H9 (cell line): Measurements from ENCODE around the gene IFNA7. TPM values are rescaled to one million over a fixed set of nuclear protein-coding genes. Genes with fewer than 3 reads are reported as not detected.

Experiments
- DNase-seq: peaks from one replicate; pipeline ENCODE4 v3.0.0-alpha.2; 2017
- H2AFZ ChIP-seq: one replicate; pipeline ENCODE4 v1.6.1; 2013; ENCODE audit warnings: mild to moderate bottlenecking, low read length, control low read depth, moderate library complexity
- H2AK5ac ChIP-seq: 2 replicates; pipeline ENCODE4 v1.6.1; 2013; ENCODE audit warnings: low read length, control low read depth, mixed read lengths; ENCODE audit not compliant: insufficient read length
- H2BK120ac ChIP-seq: one replicate; pipeline ENCODE4 v1.6.1; 2013; ENCODE audit warnings: low read depth, mild to moderate bottlenecking, low read length, control low read depth, inconsistent platforms; ENCODE audit not compliant: poor library complexity, severe bottlenecking
- H2BK12ac ChIP-seq: 2 replicates; pipeline ENCODE4 v1.6.1; 2013; ENCODE audit warnings: low read length, control low read depth, mixed read lengths, low read depth; ENCODE audit not compliant: insufficient read length
- H2BK15ac ChIP-seq: 2 replicates; pipeline ENCODE4 v1.6.1; 2013; ENCODE audit warnings: low read depth, low read length, control low read depth
- H2BK20ac ChIP-seq: one replicate; pipeline ENCODE4 v1.6.1; 2013; ENCODE audit warnings: low read depth, mild to moderate bottlenecking, low read length, control low read depth, inconsistent platforms; ENCODE audit not compliant: poor library complexity, severe bottlenecking
- H2BK5ac ChIP-seq: 2 replicates; pipeline ENCODE4 v1.6.1; 2013; ENCODE audit warnings: low read length, control low read depth, mixed read lengths; ENCODE audit not compliant: insufficient read length
- H3K14ac ChIP-seq: 2 replicates; pipeline ENCODE4 v1.6.1; 2013; ENCODE audit warnings: low read length, control low read depth; ENCODE audit not compliant: insufficient read depth
- H3K18ac ChIP-seq: 2 replicates; pipeline ENCODE4 v1.6.1; 2013; ENCODE audit warnings: low read depth, mild to moderate bottlenecking, mixed read lengths, low read length, control low read depth; ENCODE audit not compliant: insufficient read length
- H3K23ac ChIP-seq: 2 replicates; pipeline ENCODE4 v1.6.1; 2013; ENCODE audit warnings: low read length, control low read depth, mixed read lengths, low read depth; ENCODE audit not compliant: insufficient read length
- H3K23me2 ChIP-seq: 2 replicates; pipeline ENCODE4 v1.6.1; 2013; ENCODE audit warnings: low read depth, mild to moderate bottlenecking, mixed read lengths, low read length, control low read depth; ENCODE audit not compliant: insufficient read length, poor library complexity, severe bottlenecking
- H3K27ac ChIP-seq: 2 replicates; pipeline ENCODE4 v1.5.1; 2013; ENCODE audit warnings: low read length, control low read depth, mixed read lengths, low read depth; ENCODE audit not compliant: insufficient read length
- H3K27me3 ChIP-seq: 2 replicates; pipeline ENCODE4 v1.6.1; 2013; ENCODE audit warnings: low read length, control low read depth, inconsistent platforms; ENCODE audit not compliant: insufficient read depth
- H3K4ac ChIP-seq: 2 replicates; pipeline ENCODE4 v1.6.1; 2013; ENCODE audit warnings: low read depth, mild to moderate bottlenecking, control low read depth, inconsistent platforms, low read length, moderate library complexity
- H3K4me1 ChIP-seq: 2 replicates; pipeline ENCODE4 v1.6.1; 2013; ENCODE audit warnings: low read length, control low read depth, inconsistent platforms; ENCODE audit not compliant: insufficient read depth
- H3K4me2 ChIP-seq: 2 replicates; pipeline ENCODE4 v1.6.1; 2013; ENCODE audit warnings: low read length, control low read depth, mixed read lengths; ENCODE audit not compliant: insufficient read length, insufficient read depth
- H3K56ac ChIP-seq: 2 replicates; pipeline ENCODE4 v1.6.1; 2013; ENCODE audit warnings: low read depth, mild to moderate bottlenecking, mixed read lengths, low read length, control low read depth; ENCODE audit not compliant: insufficient read length
- H3K79me1 ChIP-seq: 2 replicates; pipeline ENCODE4 v1.6.1; 2013; ENCODE audit warnings: low read depth, mild to moderate bottlenecking, moderate library complexity, low read length, control low read depth, inconsistent platforms; ENCODE audit not compliant: insufficient read depth, poor library complexity, severe bottlenecking
- H3K79me2 ChIP-seq: 2 replicates; pipeline ENCODE4 v1.6.1; 2013; ENCODE audit warnings: low read length, control low read depth, inconsistent platforms; ENCODE audit not compliant: insufficient read depth
- H3K9ac ChIP-seq: 2 replicates; pipeline ENCODE4 v1.6.1; 2013; ENCODE audit warnings: low read length, control low read depth, mixed read lengths; ENCODE audit not compliant: insufficient read length; ENCODE audit errors: extremely low read depth
- H3K9me3 ChIP-seq: one replicate; pipeline ENCODE4 v1.6.1; 2013; ENCODE audit warnings: low read depth, low read length, inconsistent platforms; ENCODE audit not compliant: control insufficient read depth
- H3T11ph ChIP-seq: one replicate; pipeline ENCODE4 v1.6.1; 2013; ENCODE audit warnings: mild to moderate bottlenecking, low read length, control low read depth, inconsistent platforms
- H4K20me1 ChIP-seq: one replicate; pipeline ENCODE4 v1.6.1; 2013; ENCODE audit not compliant: control insufficient read depth, insufficient read length, insufficient read depth
- H4K5ac ChIP-seq: 2 replicates; pipeline ENCODE4 v1.6.1; 2013; ENCODE audit warnings: low read depth, mild to moderate bottlenecking, mixed read lengths, low read length, control low read depth; ENCODE audit not compliant: insufficient read length
- H4K8ac ChIP-seq: replicated peaks from 2 replicates; pipeline ENCODE4 v1.6.1; 2013; ENCODE audit warnings: low read length, control low read depth, mixed read lengths, low read depth; ENCODE audit not compliant: insufficient read length
- H4K91ac ChIP-seq: 2 replicates; pipeline ENCODE4 v1.6.1; 2013; ENCODE audit warnings: low read depth, mild to moderate bottlenecking, moderate library complexity, mixed read lengths, low read length, control low read depth; ENCODE audit not compliant: insufficient read length
- H3K27ac Mint-ChIP-seq, 3 experiments: 2 replicates in 2 of 3; 3 replicates in 1 of 3; pipeline ENCODE4 v1.8.0; 2020 to 2021; ENCODE audit warnings: mixed read lengths in 3 of 3, mild to moderate bottlenecking in 1 of 3, moderate library complexity in 1 of 3
- H3K27me3 Mint-ChIP-seq: 2 replicates; pipeline ENCODE4 v1.8.0; 2021; ENCODE audit warnings: low read depth, mild to moderate bottlenecking, moderate library complexity, mixed read lengths
- H3K36me3 Mint-ChIP-seq, 3 experiments: 2 replicates in 2 of 3; 3 replicates in 1 of 3; pipeline ENCODE4 v1.8.0; 2020 to 2021; ENCODE audit warnings: low read depth in 3 of 3, mixed read lengths in 3 of 3; ENCODE audit not compliant: insufficient read depth in 1 of 3
- H3K4me1 Mint-ChIP-seq, 2 experiments: 2 replicates each; pipeline ENCODE4 v1.8.0; 2020; ENCODE audit warnings: mixed read lengths in 2 of 2
- H3K4me3 Mint-ChIP-seq, 2 experiments: 2 replicates in 1 of 2; 3 replicates in 1 of 2; pipeline ENCODE4 v1.8.0; 2020 to 2021; ENCODE audit warnings: mild to moderate bottlenecking in 2 of 2, mixed read lengths in 2 of 2, moderate library complexity in 1 of 2
- H3K9me3 Mint-ChIP-seq, 2 experiments: 2 replicates in 1 of 2; 3 replicates in 1 of 2; pipeline ENCODE4 v1.8.0; 2020; ENCODE audit warnings: mild to moderate bottlenecking in 2 of 2, mixed read lengths in 2 of 2, moderate library complexity in 1 of 2
- WGBS: extraction: QIAGEN DNeasy Blood & Tissue Kit; methylation state at CpG from one replicate; pipeline ENCODE4 v1.1.7; 2013; ENCODE audit warnings: missing lambda C conversion rate, low lambda C conversion rate, mixed read lengths; ENCODE audit not compliant: insufficient read length; ENCODE audit errors: extremely low coverage; 5-methylcytosine and 5-hydroxymethylcytosine counted together
- total RNA-seq: library from RNA; stranded (reverse); gene quantifications from 2 replicates; pipeline ENCODE4 v1.2.1, GENCODE V29; 2021
- TF ChIP-seq, protein P1 (sequence below): fragments of 200-600 bp; sonication (generic); conservative IDR thresholded peaks from 3 replicates; pipeline ENCODE4 v1.8.0; 2021; ENCODE audit warnings: antibody characterized with exemption, mild to moderate bottlenecking

Gene IFNA7
- total RNA-seq, 1 experiment from 2014 or later: not detected

DNA sequence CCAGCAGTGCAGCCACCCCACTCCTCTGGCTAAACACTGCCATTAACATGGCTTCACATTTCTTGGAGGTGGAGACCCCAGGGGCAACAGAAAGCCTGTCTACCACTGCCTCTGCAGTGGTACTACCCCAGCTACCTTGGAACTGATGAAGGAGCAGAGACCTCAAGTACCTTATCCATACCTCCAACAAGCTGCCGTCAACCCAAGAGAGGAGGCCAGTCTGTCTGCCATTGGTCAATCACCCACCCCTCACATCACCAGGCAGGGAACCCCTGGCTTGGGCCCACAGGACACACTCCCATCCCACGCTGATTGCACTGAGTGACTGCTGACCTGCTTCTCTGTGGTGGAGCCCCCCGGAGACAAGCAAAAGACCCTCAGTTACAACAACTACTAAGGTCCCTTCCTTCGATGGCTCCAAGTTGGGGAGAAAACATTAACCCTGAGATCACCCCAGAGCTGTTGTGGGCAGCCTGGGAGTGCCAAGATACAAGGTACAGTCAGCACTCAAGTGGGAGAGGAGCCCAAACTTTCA is 32.2 kb upstream of the IFNA7 start:
- H3K14ac ChIP-seq: no peak overlapping the region
- H3K79me2 ChIP-seq: no peaks in the 10 kb centered on the region
- H3K27ac Mint-ChIP-seq: 0 out of 7 replicates have a peak overlapping the region, but pooled peaks of 1 of the 3 experiments have one; percentile 12
- H4K8ac ChIP-seq: no peak overlapping the region
- peaks cover 18% of the 10 kb centered on the region for H3K27me3 Mint-ChIP-seq
- no peak overlapping the region for H3K4me2 ChIP-seq
- no peak overlapping the region for H4K5ac ChIP-seq
- H2BK15ac ChIP-seq: no peak overlapping the region
- no peaks in the 10 kb centered on the region for H3K23me2 ChIP-seq
- no peak overlapping the region for H2AFZ ChIP-seq
- no peak overlapping the region for H3K9ac ChIP-seq
- WGBS: no CpG with 5 or more reads among the region's 4 CpGs
- TF ChIP-seq, protein P1, sequence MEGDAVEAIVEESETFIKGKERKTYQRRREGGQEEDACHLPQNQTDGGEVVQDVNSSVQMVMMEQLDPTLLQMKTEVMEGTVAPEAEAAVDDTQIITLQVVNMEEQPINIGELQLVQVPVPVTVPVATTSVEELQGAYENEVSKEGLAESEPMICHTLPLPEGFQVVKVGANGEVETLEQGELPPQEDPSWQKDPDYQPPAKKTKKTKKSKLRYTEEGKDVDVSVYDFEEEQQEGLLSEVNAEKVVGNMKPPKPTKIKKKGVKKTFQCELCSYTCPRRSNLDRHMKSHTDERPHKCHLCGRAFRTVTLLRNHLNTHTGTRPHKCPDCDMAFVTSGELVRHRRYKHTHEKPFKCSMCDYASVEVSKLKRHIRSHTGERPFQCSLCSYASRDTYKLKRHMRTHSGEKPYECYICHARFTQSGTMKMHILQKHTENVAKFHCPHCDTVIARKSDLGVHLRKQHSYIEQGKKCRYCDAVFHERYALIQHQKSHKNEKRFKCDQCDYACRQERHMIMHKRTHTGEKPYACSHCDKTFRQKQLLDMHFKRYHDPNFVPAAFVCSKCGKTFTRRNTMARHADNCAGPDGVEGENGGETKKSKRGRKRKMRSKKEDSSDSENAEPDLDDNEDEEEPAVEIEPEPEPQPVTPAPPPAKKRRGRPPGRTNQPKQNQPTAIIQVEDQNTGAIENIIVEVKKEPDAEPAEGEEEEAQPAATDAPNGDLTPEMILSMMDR: no peak
- H2AK5ac ChIP-seq: no peak overlapping the region
- H2BK120ac ChIP-seq: no peak overlapping the region
- H3K9me3 Mint-ChIP-seq: no peaks in the 10 kb centered on the region
- H3K36me3 Mint-ChIP-seq: no peaks in the 10 kb centered on the region
- H4K91ac ChIP-seq: no peak overlapping the region
- no peak overlapping the region for H3K23ac ChIP-seq
- no peaks in the 10 kb centered on the region for H4K20me1 ChIP-seq
- H3T11ph ChIP-seq: no peak overlapping the region
- H3K9me3 ChIP-seq: no peaks in the 10 kb centered on the region
- H2BK5ac ChIP-seq: no peak overlapping the region
- no peak overlapping the region for H3K56ac ChIP-seq
- DNase-seq: no peak
- no peaks in the 10 kb centered on the region for H3K4me1 ChIP-seq
- H2BK20ac ChIP-seq: no peak overlapping the region
- no peak overlapping the region for H3K18ac ChIP-seq
- no peaks in the 10 kb centered on the region for H3K27me3 ChIP-seq
- H2BK12ac ChIP-seq: no peak overlapping the region
- H3K79me1 ChIP-seq: no peaks in the 10 kb centered on the region
- H3K4me1 Mint-ChIP-seq: no peaks in the 10 kb centered on the region; a peak in 1 of 4 replicates
- no peak overlapping the region for H3K27ac ChIP-seq
- no peak overlapping the region for H3K4ac ChIP-seq
- no peak overlapping the region for H3K4me3 Mint-ChIP-seq
